HG03095 (cell line): ENCODE measurements around the gene SENP7.
"Not testable (repeated sequence)": the region's sequence is repeated elsewhere in the genome, so short reads cannot be mapped to it uniquely, and the experiment has no call there.

Experiments used
- ATAC-seq: cut with Tn5 transposase; IDR thresholded peaks from one replicate; pipeline ENCODE4 v1.9.1; 2021; ENCODE audit warnings: moderate library complexity; ENCODE audit not compliant: unreplicated experiment

Gene SENP7

DNA sequence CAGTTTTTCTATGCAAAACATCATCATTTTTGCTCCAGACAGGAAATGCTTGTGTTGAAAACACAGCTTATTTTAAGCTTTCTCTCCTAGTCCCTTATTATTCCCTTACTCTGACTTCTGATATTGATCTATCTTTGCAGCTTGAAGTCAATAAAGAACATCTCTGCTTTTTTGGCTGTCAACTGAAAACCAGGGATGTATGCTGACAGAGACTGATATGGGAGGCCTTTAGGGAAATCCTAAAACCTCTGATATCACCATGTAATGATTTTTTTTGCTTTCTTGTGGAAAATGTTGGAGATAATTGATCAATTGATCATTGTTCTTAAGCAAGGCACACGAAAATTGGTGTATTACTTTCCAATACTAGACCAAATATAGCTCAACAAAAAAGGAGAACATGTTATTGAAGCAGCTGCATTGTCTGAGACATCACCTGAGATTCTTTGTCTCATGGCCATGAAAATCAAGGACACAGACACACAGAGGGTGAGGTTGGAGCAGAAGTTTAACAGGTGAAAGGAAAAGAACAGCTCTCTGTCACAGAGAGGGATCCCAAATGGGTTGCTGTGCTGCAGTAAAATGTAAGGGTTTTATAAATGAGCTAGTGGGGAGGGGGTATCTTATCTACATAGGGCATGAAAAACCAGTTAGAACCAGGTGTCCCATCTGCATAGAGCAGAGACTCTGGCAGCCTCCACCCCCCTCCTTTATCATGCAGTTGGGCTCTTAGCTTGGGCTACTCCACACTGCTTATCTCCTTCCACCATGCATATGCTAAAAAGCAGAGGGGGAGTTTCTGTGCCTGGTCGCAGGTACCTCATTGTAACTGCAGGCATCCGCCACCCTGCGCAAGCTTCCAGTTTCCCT, 17.0 kb upstream of the SENP7 start:
- ATAC-seq: no peak

DNA sequence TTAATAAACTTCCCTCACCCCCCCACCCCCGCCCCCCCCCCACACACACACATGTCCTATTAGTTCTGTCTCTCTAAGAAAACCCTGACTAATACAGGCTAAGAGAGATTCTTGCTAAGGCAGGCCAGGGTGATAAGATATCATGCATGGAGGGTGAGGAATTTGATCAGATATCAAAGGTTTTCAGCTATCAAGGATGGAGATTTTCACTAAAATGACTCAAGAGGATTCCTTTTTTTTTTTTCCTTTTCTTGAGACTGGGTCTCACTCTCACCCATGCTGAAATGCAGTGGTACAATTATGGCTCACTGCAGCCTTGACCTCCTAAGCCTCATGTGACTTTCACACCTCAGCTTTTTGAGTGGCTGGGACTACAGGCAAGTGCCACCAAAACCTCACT, 14.9 kb upstream of the SENP7 start:
- no peak for ATAC-seq

DNA sequence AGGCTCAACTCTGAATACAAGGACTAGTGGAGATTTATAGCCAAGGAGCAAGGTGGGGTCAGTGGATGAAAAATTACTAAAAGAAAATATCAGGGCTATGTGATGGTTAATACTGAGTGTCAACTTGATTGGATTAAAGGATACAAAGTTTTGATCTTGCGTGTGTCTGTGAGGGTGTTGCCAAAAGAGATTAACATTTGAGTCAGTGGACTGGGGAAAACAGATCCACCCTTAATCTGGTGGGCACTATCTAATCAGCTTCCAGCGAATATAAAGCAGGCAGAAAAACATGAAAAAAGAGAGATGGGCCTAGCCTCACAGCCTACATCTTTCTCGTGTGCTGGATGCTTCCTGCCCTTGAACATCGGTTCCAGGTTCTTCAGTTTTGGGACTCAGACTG, 14.4 kb upstream of the SENP7 start:
- no peak for ATAC-seq

DNA sequence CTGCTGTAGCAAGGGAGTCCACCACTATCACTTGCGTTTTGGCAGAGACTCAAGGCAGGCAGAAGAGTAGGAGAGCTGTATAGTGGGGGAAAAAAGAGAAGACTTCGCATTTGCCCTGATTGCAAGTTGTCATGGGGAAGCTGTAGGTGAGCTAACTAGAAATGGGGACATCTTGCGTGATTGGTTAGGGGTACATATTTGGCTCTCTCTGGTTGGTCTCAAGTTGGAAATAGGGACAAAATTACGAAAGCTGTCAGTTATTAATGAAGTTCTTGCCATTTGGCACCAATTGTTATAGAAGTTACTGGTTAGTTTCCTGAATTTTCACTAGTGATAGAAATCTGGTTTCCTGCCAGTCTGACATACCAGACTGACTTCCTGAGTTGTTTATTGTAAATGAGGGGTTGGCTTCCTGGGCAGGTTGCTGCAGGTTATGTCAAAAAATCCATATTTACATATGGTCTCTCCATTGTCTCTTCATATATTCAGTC, 8.2 kb upstream of the SENP7 start:
- no peak for ATAC-seq

GRCh38 chr3:101519685-101520365, 6.8 kb upstream of the SENP7 start:
- no peak for ATAC-seq

- peak; percentile 98 for ATAC-seq
Measured at GRCh38 chr3:101518421-101518871, 5.4 kb upstream of the SENP7 start.

DNA sequence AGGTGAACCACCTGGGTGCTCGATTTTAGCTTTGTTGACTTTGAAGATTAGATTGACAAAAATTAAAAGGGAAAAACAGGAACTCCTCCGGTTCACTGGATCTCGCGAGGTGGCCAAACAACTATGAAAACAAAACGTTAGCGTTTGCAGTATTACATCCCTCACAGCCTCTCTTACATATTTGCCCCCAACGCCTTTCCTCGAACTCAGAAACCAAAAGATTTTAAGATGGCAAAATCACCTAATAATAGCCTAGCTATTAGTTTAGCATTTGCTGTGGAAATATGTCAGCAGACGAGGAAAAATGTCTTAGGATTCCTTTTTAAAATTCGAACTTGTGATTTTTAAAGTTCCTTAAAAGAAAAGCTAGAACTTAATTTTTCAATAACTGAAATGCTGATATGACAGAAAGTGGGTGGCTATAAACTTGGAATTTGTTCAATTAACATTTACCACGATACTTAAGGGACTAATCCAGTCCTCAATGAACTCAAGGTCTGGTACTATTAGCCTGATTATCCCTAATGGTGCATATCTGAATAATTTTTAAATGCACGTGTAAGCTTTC, 491 bp upstream of the SENP7 start:
- peak; percentile 31 for ATAC-seq

- ATAC-seq: peak; percentile 27
Measured at GRCh38 chr3:101512396-101512645, 691 bp downstream of the SENP7 start.

- ATAC-seq: no peak
Measured at GRCh38 chr3:101509811-101510210, 3.2 kb downstream of the SENP7 start.

DNA sequence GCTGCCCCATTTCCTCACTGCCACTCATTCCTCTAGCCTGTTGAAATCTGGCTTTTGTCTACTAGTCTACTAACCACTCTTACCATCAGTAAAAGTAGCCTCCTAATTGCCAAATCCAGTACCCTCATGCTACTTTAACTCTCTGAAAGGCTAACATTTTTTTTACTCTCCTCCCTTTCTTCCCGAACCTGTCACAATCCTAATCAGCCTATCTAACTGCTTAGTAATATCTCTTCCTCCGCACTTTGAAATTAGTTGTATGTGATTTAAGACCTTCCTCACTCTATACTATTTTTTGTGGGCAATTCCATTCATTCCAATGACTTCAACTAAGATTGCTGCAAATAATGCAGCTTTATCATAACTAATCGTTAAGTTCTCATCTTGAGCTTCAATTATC, 3.7 kb downstream of the SENP7 start:
- no peak for ATAC-seq

GRCh38 chr3:101501783-101502182, 11.2 kb downstream of the SENP7 start:
- no peak for ATAC-seq

- no peak for ATAC-seq
Measured at GRCh38 chr3:101500208-101500607, 12.8 kb downstream of the SENP7 start.

- ATAC-seq: no peak
Measured at GRCh38 chr3:101497803-101498202, 15.2 kb downstream of the SENP7 start.

GRCh38 chr3:101495552-101495951, 17.5 kb downstream of the SENP7 start:
- ATAC-seq: no peak

GRCh38 chr3:101484805-101485620, 28.0 kb downstream of the SENP7 start:
- ATAC-seq: no peak

DNA sequence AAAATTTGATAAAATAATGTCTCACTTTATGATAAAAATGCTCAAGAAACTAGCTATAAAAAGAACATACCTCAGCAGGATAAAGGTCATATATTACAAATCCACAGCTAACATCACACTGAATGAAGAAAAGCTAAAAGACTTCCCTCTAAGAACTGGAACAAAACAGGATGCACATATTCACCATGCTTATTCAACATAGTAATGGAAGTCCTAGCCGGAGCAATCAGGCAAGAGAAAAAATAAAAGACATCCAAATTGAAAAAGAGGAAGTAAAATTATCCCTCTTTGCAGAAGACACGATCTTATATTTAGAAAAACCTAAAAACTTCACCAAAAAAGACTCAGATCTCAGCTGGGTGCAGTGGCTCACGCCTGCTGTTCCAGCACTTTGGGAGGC, 34.0 kb downstream of the SENP7 start:
- no peak for ATAC-seq

DNA sequence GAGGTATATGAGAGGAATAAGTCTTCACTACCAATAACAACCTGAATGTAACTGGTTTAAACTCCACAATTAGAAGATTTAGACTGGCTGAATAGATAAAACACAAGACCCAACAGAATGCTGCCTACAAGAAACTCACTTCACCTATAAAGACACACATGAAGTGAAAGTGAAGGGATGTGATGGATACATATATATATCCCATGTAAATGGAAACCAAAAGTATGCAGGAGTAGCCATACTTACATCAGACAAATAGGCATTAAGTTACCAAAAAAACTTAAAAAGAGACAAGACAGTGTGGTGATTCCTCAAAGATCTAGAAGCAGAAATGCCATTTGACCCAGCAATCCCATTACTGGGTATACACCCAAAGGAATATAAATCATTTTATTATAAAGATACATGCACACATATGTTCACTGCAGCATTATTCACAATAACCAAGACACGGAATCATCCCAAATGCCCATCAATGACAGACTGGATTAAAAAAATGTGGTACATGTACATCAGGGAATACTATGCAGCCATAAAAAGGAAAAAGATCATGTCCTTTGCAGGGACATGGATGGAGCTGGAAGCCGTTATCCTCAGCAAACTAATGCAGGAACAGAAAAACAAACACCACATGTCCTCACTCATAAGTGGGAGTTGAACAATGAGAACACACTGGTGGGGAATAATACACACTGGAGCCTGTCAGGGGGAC, 38.0 kb downstream of the SENP7 start:
- not testable (repeated sequence) for ATAC-seq

DNA sequence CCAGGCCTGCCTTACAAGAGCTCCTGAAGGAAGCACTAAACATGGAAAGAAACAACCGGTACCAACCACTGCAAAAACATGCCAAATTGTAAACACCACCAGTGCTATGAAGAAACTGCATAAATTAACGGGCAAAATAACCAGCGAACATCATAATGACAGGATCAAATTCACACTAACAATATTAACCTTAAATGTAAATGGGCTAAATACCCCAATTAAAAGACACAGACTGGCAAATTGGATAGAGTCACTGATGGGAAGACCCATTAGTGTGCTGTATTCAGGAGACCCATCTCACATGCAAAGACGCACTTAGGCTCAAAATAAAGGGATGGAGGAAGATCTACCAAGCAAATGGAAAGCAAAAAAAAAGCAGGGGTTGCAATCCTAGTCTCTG, 44.3 kb downstream of the SENP7 start:
- not testable (repeated sequence) for ATAC-seq

DNA sequence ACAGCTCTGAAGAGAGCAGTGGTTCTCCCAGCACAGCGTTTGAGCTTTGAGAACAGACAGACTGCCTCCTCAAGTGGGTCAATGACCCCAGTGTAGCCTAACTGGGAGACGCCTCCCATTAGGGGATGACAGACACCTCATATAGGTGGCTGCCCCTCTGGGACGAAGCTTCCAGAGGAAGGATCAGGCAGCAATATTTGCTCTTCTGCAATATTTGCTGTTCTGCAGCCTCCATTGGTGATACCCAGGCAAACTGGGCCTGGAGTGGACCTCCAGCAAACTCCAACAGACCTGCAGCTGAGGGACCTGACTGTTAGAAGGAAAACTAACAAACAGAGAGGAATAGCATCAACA, 45.7 kb downstream of the SENP7 start:
- ATAC-seq: not testable (repeated sequence)

GRCh38 chr3:101466465-101467309, 46.3 kb downstream of the SENP7 start:
- ATAC-seq: no peak
